H9 (cell line): ENCODE results near the gene POT1. TPM values are rescaled to one million over a fixed set of nuclear protein-coding genes. Genes with fewer than 3 reads are reported as not detected.

Experiments used
- DNase-seq: peaks from one replicate; pipeline ENCODE4 v3.0.0-alpha.2; 2017
- H2AFZ ChIP-seq: one replicate; pipeline ENCODE4 v1.6.1; 2013; ENCODE audit warnings: mild to moderate bottlenecking, low read length, control low read depth, moderate library complexity
- H2AK5ac ChIP-seq: 2 replicates; pipeline ENCODE4 v1.6.1; 2013; ENCODE audit warnings: low read length, control low read depth, mixed read lengths; ENCODE audit not compliant: insufficient read length
- H2BK120ac ChIP-seq: one replicate; pipeline ENCODE4 v1.6.1; 2013; ENCODE audit warnings: low read depth, mild to moderate bottlenecking, low read length, control low read depth, inconsistent platforms; ENCODE audit not compliant: poor library complexity, severe bottlenecking
- H2BK12ac ChIP-seq: 2 replicates; pipeline ENCODE4 v1.6.1; 2013; ENCODE audit warnings: low read length, control low read depth, mixed read lengths, low read depth; ENCODE audit not compliant: insufficient read length
- H2BK15ac ChIP-seq: 2 replicates; pipeline ENCODE4 v1.6.1; 2013; ENCODE audit warnings: low read depth, low read length, control low read depth
- H2BK20ac ChIP-seq: one replicate; pipeline ENCODE4 v1.6.1; 2013; ENCODE audit warnings: low read depth, mild to moderate bottlenecking, low read length, control low read depth, inconsistent platforms; ENCODE audit not compliant: poor library complexity, severe bottlenecking
- H2BK5ac ChIP-seq: 2 replicates; pipeline ENCODE4 v1.6.1; 2013; ENCODE audit warnings: low read length, control low read depth, mixed read lengths; ENCODE audit not compliant: insufficient read length
- H3K14ac ChIP-seq: 2 replicates; pipeline ENCODE4 v1.6.1; 2013; ENCODE audit warnings: low read length, control low read depth; ENCODE audit not compliant: insufficient read depth
- H3K18ac ChIP-seq: 2 replicates; pipeline ENCODE4 v1.6.1; 2013; ENCODE audit warnings: low read depth, mild to moderate bottlenecking, mixed read lengths, low read length, control low read depth; ENCODE audit not compliant: insufficient read length
- H3K23ac ChIP-seq: 2 replicates; pipeline ENCODE4 v1.6.1; 2013; ENCODE audit warnings: low read length, control low read depth, mixed read lengths, low read depth; ENCODE audit not compliant: insufficient read length
- H3K23me2 ChIP-seq: 2 replicates; pipeline ENCODE4 v1.6.1; 2013; ENCODE audit warnings: low read depth, mild to moderate bottlenecking, mixed read lengths, low read length, control low read depth; ENCODE audit not compliant: insufficient read length, poor library complexity, severe bottlenecking
- H3K27ac ChIP-seq: 2 replicates; pipeline ENCODE4 v1.5.1; 2013; ENCODE audit warnings: low read length, control low read depth, mixed read lengths, low read depth; ENCODE audit not compliant: insufficient read length
- H3K27me3 ChIP-seq: 2 replicates; pipeline ENCODE4 v1.6.1; 2013; ENCODE audit warnings: low read length, control low read depth, inconsistent platforms; ENCODE audit not compliant: insufficient read depth
- H3K4ac ChIP-seq: 2 replicates; pipeline ENCODE4 v1.6.1; 2013; ENCODE audit warnings: low read depth, mild to moderate bottlenecking, control low read depth, inconsistent platforms, low read length, moderate library complexity
- H3K4me1 ChIP-seq: 2 replicates; pipeline ENCODE4 v1.6.1; 2013; ENCODE audit warnings: low read length, control low read depth, inconsistent platforms; ENCODE audit not compliant: insufficient read depth
- H3K4me2 ChIP-seq: 2 replicates; pipeline ENCODE4 v1.6.1; 2013; ENCODE audit warnings: low read length, control low read depth, mixed read lengths; ENCODE audit not compliant: insufficient read length, insufficient read depth
- H3K56ac ChIP-seq: 2 replicates; pipeline ENCODE4 v1.6.1; 2013; ENCODE audit warnings: low read depth, mild to moderate bottlenecking, mixed read lengths, low read length, control low read depth; ENCODE audit not compliant: insufficient read length
- H3K79me1 ChIP-seq: 2 replicates; pipeline ENCODE4 v1.6.1; 2013; ENCODE audit warnings: low read depth, mild to moderate bottlenecking, moderate library complexity, low read length, control low read depth, inconsistent platforms; ENCODE audit not compliant: insufficient read depth, poor library complexity, severe bottlenecking
- H3K79me2 ChIP-seq: 2 replicates; pipeline ENCODE4 v1.6.1; 2013; ENCODE audit warnings: low read length, control low read depth, inconsistent platforms; ENCODE audit not compliant: insufficient read depth
- H3K9ac ChIP-seq: 2 replicates; pipeline ENCODE4 v1.6.1; 2013; ENCODE audit warnings: low read length, control low read depth, mixed read lengths; ENCODE audit not compliant: insufficient read length; ENCODE audit errors: extremely low read depth
- H3K9me3 ChIP-seq: one replicate; pipeline ENCODE4 v1.6.1; 2013; ENCODE audit warnings: low read depth, low read length, inconsistent platforms; ENCODE audit not compliant: control insufficient read depth
- H3T11ph ChIP-seq: one replicate; pipeline ENCODE4 v1.6.1; 2013; ENCODE audit warnings: mild to moderate bottlenecking, low read length, control low read depth, inconsistent platforms
- H4K20me1 ChIP-seq: one replicate; pipeline ENCODE4 v1.6.1; 2013; ENCODE audit not compliant: control insufficient read depth, insufficient read length, insufficient read depth
- H4K5ac ChIP-seq: 2 replicates; pipeline ENCODE4 v1.6.1; 2013; ENCODE audit warnings: low read depth, mild to moderate bottlenecking, mixed read lengths, low read length, control low read depth; ENCODE audit not compliant: insufficient read length
- H4K8ac ChIP-seq: replicated peaks from 2 replicates; pipeline ENCODE4 v1.6.1; 2013; ENCODE audit warnings: low read length, control low read depth, mixed read lengths, low read depth; ENCODE audit not compliant: insufficient read length
- H4K91ac ChIP-seq: 2 replicates; pipeline ENCODE4 v1.6.1; 2013; ENCODE audit warnings: low read depth, mild to moderate bottlenecking, moderate library complexity, mixed read lengths, low read length, control low read depth; ENCODE audit not compliant: insufficient read length
- H3K27ac Mint-ChIP-seq, 3 experiments: 2 replicates in 2 of 3; 3 replicates in 1 of 3; pipeline ENCODE4 v1.8.0; 2020 to 2021; ENCODE audit warnings: mixed read lengths in 3 of 3, mild to moderate bottlenecking in 1 of 3, moderate library complexity in 1 of 3
- H3K27me3 Mint-ChIP-seq: 2 replicates; pipeline ENCODE4 v1.8.0; 2021; ENCODE audit warnings: low read depth, mild to moderate bottlenecking, moderate library complexity, mixed read lengths
- H3K36me3 Mint-ChIP-seq, 3 experiments: 2 replicates in 2 of 3; 3 replicates in 1 of 3; pipeline ENCODE4 v1.8.0; 2020 to 2021; ENCODE audit warnings: low read depth in 3 of 3, mixed read lengths in 3 of 3; ENCODE audit not compliant: insufficient read depth in 1 of 3
- H3K4me1 Mint-ChIP-seq, 2 experiments: 2 replicates each; pipeline ENCODE4 v1.8.0; 2020; ENCODE audit warnings: mixed read lengths in 2 of 2
- H3K4me3 Mint-ChIP-seq, 2 experiments: 2 replicates in 1 of 2; 3 replicates in 1 of 2; pipeline ENCODE4 v1.8.0; 2020 to 2021; ENCODE audit warnings: mild to moderate bottlenecking in 2 of 2, mixed read lengths in 2 of 2, moderate library complexity in 1 of 2
- H3K9me3 Mint-ChIP-seq, 2 experiments: 2 replicates in 1 of 2; 3 replicates in 1 of 2; pipeline ENCODE4 v1.8.0; 2020; ENCODE audit warnings: mild to moderate bottlenecking in 2 of 2, mixed read lengths in 2 of 2, moderate library complexity in 1 of 2
- WGBS: extraction: QIAGEN DNeasy Blood & Tissue Kit; methylation state at CpG from one replicate; pipeline ENCODE4 v1.1.7; 2013; ENCODE audit warnings: missing lambda C conversion rate, low lambda C conversion rate, mixed read lengths; ENCODE audit not compliant: insufficient read length; ENCODE audit errors: extremely low coverage; 5-methylcytosine and 5-hydroxymethylcytosine counted together
- total RNA-seq: library from RNA; stranded (reverse); gene quantifications from 2 replicates; pipeline ENCODE4 v1.2.1, GENCODE V29; 2021
- TF ChIP-seq, protein P1 (sequence below): fragments of 200-600 bp; sonication (generic); conservative IDR thresholded peaks from 3 replicates; pipeline ENCODE4 v1.8.0; 2021; ENCODE audit warnings: antibody characterized with exemption, mild to moderate bottlenecking

The POT1 gene
- total RNA-seq, 1 experiment from 2014 or later, result 23.4 TPM

DNA sequence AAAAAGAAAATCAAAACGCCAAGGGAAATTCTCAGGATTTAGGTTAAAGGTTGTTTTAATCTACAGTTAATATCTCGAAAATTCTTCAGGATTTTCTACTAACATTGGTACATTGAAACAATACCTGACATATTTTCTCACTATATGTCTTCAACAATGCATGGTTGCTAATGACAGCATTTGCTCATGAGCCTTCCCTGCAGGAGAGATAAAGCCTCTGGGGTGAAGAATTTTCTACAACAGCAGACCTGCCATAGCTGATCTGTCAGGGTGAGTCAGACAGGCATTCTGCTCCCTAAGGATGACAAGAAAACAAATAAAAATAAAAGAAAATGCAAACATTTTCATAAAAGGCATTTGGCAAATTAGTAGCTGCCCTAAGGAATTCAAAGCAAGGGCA lies 152.4 kb downstream of the POT1 start:
- H4K5ac ChIP-seq, result no peak overlapping the region
- no peak overlapping the region for H3K14ac ChIP-seq
- Mint-ChIP-seq H3K36me3 (no peaks in the 10 kb centered on the region), H3K4me3 (no peak overlapping the region), H3K27ac (no peak overlapping the region), H3K27me3 (no peaks in the 10 kb centered on the region), H3K9me3 (no peaks in the 10 kb centered on the region), H3K4me1 (peaks cover under 1 to 6% of the 10 kb centered on the region in 2 experiments)
- H3K27ac ChIP-seq, result no peak overlapping the region
- no peak overlapping the region for H2BK15ac ChIP-seq
- H3K9ac ChIP-seq, result no peak overlapping the region
- no peaks in the 10 kb centered on the region for H3K79me1 ChIP-seq
- H3K27me3 ChIP-seq, result no peaks in the 10 kb centered on the region
- TF ChIP-seq, protein P1, sequence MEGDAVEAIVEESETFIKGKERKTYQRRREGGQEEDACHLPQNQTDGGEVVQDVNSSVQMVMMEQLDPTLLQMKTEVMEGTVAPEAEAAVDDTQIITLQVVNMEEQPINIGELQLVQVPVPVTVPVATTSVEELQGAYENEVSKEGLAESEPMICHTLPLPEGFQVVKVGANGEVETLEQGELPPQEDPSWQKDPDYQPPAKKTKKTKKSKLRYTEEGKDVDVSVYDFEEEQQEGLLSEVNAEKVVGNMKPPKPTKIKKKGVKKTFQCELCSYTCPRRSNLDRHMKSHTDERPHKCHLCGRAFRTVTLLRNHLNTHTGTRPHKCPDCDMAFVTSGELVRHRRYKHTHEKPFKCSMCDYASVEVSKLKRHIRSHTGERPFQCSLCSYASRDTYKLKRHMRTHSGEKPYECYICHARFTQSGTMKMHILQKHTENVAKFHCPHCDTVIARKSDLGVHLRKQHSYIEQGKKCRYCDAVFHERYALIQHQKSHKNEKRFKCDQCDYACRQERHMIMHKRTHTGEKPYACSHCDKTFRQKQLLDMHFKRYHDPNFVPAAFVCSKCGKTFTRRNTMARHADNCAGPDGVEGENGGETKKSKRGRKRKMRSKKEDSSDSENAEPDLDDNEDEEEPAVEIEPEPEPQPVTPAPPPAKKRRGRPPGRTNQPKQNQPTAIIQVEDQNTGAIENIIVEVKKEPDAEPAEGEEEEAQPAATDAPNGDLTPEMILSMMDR, result no peak
- no peak overlapping the region for H3K56ac ChIP-seq
- H4K91ac ChIP-seq, result no peak overlapping the region
- no peak overlapping the region for H2BK5ac ChIP-seq
- no peak overlapping the region for H2BK120ac ChIP-seq
- no peaks in the 10 kb centered on the region for H3K79me2 ChIP-seq
- no peak overlapping the region for H3K23ac ChIP-seq
- H3K4me2 ChIP-seq, result no peak overlapping the region
- WGBS, result no CpG with 5 or more reads among the region's 2 CpGs
- H3K9me3 ChIP-seq, result no peaks in the 10 kb centered on the region
- no peaks in the 10 kb centered on the region for H3K23me2 ChIP-seq
- no peak overlapping the region for H4K8ac ChIP-seq
- no peak overlapping the region for H3K18ac ChIP-seq
- H2BK12ac ChIP-seq, result no peak overlapping the region
- H2AK5ac ChIP-seq, result no peak overlapping the region
- H2AFZ ChIP-seq, result no peak overlapping the region
- H2BK20ac ChIP-seq, result no peak overlapping the region
- DNase-seq, result no peak
- H3K4ac ChIP-seq, result no peak overlapping the region
- H4K20me1 ChIP-seq, result no peaks in the 10 kb centered on the region
- H3T11ph ChIP-seq, result no peak overlapping the region
- H3K4me1 ChIP-seq, result no peaks in the 10 kb centered on the region
